HTR-8/SVneo (cell line): Measurements from ENCODE around the gene KIAA0232.
"Not testable (repeated sequence)": the region's sequence is repeated elsewhere in the genome, so short reads cannot be mapped to it uniquely, and the experiment has no call there.

Experiments
- DNase-seq: peaks from one replicate; pipeline ENCODE4 v3.0.0; 2011; ENCODE audit warnings: low spot score, mixed read lengths; ENCODE audit not compliant: insufficient read length
- FAIRE-seq: peaks from 2 replicates; lab custom pipeline; 2011; peaks lifted over from hg19 to GRCh38; lab: Jason Lieb, UNC

Gene KIAA0232

DNA sequence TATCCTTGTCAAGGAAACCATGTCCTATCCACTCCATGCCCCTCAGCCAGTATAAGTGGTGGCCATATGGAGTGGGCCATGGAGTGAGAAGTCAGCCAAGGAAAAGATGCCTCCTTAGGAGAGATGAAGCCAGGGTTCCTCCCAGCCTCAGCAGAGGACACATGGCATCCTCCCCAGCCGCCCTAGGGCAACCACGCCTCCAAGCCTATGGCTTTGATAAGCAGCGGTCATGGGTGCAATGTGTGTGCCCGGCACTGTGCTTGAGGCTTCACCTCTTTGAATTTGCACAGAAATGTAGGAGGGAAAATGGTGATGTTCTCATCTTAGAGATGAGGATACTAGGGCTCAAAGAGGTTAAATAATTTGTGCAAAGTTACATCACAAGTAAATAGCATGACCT lies 92.5 kb downstream of the KIAA0232 start:
- FAIRE-seq (no peak), DNase-seq (no peak)

DNA sequence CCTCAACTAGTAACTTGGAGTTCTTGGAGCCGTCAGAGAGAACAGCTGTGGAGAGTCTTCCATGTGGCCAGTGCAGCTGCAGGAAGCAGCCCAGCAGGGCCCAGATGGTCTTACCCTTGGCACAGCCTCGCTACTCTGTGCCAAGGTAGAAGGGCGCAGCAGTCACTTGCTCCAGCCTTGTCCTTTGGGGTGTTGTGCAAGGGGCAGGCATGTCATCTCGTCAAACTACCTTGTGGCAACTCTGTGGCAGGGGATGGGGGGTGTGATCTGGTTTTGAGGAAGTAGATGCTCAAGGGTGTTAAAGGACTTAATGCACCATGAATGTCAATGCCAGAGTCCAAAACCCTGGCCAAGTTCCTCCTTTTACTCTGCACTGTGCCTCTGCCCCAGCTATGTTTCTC lies 92.9 kb downstream of the KIAA0232 start:
- no peak for DNase-seq
- FAIRE-seq, result no peak

DNA sequence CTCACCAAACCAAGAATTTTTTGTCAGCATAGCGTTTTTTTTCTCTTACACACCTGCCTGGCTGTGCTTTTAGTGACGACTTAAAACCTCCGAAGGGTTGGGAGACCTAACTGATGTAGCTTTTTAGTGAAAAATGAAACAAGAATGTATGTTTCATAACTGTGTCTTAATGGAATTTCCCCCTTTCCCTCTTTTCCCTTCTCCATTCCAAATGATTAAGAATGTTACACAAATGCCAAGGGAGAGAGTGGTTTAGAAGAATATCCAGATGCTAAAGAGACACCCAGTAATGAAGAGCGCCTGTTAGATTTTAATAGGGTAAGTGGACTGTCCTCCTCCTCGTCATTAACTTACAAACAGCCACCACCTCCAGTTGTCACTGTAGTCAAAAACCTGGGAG lies 93.9 kb downstream of the KIAA0232 start:
- FAIRE-seq (no peak), DNase-seq (no peak)

DNA sequence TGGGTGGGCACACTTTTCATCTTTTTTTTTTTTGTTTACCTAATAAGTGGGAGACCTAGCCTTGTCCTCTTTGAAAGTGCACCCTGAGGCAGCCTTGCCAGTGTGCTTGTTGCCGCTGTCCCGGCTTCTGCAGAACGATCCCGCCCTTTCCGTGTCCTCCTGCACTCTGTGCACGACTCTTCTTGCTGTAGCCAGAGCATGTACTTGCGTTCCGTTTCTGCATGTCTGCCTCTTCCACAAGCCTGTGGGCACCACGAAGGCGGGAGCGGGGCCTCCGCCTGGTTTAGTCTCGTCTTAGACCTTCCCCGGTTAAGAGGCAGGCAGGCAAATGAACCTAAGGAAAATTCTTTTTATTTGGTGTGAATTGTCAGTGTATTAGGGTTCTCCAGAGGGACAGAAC lies 94.5 kb downstream of the KIAA0232 start:
- FAIRE-seq, result no peak
- no peak for DNase-seq

DNA sequence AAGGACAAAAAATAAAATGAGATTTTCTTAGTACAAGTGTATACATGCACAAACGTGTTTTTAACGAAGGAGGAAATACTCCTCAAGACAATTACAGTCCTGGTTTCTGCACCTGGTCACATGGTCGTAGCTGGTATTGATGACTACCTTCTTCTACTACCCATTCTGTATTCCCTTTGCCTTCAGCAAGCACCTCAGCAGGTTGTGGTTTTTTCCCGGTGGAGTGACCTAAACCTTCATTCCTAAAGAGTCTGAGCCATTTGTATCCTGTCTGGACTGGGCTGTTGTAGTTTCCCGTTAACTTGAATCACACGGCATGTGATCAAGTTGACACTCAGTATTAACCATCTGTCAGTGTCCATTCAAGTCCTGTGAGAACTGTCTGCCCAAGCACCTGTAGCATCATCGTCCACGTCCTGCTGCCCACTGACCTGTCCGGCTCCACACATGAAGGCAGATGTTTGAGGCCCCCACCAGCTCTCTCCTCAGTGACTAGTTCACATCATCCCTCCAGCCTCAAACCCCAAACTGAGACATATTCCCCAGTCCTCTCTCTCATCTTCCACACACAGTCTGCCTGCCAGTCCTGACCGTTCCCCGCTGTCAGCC lies 96.0 kb downstream of the KIAA0232 start:
- DNase-seq (no peak), FAIRE-seq (no peak)

DNA sequence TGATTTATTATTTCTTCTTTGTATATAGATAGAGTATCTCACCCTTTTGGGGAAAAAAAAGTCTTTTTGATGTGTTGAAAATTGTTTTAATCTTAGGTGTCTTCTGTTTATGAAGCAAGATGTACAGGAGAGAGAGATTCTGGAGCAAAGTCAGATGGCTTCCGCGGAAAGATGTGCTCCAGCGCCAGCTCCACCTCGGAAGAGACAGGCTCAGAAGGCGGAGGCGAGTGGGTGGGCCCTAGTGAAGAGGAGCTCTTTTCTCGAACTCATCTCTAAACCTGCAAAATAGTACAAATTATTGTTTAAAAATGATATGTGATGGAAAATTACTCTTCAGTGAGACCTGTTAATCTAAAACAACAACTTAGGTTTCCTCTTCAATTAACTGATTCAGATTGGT lies 98.2 kb downstream of the KIAA0232 start:
- no peak for DNase-seq
- FAIRE-seq, result no peak

DNA sequence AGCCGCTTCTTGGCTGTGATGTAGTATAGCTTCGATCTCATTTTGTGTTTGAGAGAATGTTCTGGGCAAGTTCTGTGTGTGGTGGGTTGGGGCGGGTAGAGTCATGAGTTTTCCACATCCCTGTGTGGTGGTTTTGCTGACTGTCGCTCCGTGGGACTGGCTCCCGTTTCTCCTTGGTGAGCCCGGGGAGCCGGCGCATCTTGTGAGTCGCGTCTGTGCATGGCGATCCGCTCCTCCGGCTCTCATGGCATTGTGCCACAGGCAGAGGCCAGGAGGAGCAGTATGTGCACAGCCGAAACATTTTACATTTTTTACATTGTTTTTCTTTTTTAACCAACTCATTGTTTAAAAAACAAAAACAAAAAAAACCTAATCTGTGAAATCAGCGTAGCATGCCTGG lies 99.4 kb downstream of the KIAA0232 start:
- FAIRE-seq (no peak), DNase-seq (no peak)

DNA sequence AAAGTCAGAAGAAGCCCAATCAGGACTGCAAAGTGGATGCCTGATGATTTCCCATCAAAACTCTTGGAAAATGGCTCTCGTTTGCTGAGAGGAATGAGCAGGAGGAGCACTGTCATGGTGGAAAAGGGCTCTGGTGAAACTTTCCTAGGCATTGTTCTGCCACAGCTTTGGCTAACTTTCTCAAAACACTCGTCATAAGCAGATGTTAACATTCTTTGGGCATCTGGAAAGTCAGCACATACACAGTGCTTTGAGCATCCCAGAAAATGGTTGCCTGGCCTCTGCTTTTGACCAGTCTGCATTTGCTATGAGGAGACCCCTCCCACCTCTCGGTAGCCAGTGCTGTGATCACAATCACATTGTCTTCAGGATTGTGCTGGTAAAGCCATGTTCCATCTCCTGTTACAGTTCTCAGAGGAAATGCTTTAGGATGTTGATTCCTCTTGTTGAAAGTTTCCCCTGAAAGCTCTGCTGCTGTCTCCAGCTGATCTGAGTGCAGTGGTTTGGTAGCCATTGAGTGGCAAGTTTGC lies 101.9 kb downstream of the KIAA0232 start:
- no peak for DNase-seq
- no peak for FAIRE-seq

DNA sequence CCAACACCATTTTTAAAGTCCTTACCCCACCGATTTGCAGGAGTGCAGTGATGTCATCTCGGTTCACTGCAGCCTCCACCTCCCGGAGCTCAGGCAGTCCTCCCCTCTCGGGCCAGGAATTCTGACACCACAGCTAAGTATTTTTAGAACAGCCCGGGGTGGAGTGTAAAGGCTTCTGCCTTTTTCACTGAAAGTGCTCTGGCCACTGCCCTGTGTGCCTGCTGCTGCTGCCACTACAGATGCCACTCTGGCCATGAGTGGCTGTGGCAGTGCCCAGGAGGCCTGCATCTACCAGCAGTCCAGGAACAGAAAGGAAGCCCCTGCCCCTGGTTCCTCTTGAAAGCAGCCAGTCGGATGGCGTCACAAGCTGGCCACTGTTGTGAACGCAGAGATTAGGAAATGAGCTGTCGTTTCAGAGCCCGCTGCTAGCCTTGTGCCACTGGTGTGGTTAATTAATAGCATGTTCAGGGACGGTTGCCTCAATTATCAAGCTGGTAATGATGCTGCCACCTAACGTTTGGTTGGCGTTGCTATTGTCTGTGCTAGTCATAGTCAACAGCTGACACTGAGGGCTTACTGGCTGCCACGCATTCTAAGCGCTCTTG lies 103.5 kb downstream of the KIAA0232 start:
- DNase-seq (no peak), FAIRE-seq (no peak)

DNA sequence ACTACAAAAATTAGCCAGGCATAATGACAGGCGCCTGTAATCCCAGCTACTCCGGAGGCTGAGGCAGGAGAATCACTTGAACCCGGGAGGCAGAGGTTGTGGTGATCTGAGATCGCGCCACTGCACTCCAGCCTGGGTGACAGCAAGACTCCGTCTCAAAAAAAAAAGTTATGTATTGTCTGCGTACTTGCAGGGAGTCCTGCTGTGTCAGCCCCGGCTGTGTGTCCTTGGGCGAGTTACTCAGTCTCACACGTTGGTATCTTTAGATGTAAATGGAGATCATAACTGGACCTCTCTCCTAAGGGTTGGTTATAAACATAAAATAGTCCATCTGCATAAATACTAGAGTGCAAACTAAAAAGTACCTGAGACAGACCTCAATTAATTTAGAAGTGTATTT lies 104.4 kb downstream of the KIAA0232 start:
- FAIRE-seq, result no peak
- no peak for DNase-seq

DNA sequence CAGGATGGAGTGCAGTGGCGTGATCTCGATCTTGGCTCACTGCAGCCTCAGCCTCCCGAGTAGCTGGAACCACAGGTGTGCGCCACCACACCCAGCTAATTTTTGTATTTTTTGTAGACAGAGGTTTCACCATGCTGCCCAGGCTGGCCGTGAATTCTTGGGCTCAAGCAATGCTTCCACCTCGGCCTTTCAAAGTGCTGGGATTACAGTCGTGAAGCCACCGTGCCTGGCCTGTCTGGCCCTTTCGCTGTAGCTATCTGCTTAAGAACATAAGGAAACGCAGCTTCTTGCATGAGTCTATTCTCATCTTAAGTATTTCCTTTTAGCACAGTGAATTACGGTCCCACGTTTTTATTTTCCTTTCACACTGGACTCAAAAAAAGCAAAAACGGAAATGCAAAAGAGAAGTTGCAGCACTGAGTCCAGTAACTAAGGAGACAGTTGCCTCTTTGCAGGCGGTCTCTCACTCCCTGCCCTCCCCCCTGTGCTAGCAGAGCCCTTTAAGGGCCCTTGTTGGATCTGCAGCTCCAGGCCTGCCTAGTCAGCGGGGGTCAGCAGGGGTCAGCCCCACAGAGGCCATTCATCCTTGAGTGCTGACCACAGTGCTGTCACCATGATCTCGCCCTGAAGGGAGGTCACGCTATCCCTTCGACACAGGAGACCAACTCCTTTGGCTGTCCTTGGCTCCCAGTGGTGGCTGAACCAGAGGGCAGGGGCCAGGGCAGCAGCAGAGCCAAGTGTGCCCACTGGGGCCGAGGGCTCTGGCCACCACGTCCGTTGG lies 105.3 kb downstream of the KIAA0232 start:
- FAIRE-seq, result no peak
- no peak for DNase-seq

DNA sequence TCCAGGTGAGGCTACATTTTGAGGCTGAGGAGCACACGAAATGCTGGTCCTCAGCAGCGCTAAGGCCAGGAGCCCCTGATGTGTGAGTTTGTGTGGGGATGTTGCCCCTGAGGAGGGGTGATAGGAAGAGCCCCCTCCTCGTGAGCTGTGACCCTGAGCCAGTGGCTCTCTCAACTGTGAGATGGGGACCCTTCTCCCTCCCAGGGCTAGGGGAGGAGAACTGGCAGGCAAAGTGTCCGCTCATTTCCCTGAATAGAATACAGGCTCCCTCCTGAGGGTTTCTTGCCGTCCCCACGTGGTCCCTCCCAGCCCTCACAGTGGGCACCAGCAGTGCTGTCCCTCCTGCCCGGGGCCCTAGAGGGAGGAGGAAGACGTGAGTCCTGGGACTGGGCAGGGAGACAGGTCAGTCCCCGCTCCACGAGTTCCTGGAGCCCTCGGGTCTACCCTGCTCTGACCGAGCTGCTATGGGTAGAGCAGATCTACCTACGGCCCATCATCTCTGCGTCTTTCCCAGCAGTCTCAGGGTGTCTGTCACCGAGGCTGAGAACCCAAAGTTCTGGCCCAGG lies 106.1 kb downstream of the KIAA0232 start:
- DNase-seq, result no peak
- FAIRE-seq, result no peak

DNA sequence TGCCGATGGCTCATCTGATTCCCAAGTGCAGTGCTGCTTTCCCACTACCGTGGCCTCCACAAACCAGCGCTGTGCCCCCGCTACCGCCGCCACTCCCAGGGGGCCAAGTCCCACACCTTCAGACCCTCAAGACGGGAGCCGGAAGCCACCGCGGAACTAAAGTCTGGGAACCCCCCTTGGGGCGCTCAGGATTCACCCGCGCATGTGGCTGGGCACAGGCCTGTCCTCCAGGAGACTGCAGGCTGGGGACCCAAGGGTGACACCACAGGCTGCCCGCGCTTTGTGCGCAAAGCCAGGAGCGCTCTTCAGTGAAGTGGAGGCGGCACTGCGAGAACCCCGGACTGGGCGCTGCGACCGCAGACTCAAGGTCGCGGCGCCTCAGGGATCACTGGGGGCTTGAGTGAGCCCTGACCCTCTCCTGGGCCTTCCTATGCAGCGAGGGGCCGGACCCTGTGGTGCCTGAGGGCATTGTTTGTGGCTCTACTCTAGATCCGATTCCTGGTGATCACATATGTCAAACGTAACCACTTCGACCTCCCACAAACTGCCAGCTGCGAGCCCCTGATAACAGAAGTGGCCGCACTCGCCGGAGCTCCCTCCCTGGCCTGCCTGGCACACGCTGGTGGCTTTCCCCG lies 106.7 kb downstream of the KIAA0232 start:
- FAIRE-seq (no peak), DNase-seq (no peak)

DNA sequence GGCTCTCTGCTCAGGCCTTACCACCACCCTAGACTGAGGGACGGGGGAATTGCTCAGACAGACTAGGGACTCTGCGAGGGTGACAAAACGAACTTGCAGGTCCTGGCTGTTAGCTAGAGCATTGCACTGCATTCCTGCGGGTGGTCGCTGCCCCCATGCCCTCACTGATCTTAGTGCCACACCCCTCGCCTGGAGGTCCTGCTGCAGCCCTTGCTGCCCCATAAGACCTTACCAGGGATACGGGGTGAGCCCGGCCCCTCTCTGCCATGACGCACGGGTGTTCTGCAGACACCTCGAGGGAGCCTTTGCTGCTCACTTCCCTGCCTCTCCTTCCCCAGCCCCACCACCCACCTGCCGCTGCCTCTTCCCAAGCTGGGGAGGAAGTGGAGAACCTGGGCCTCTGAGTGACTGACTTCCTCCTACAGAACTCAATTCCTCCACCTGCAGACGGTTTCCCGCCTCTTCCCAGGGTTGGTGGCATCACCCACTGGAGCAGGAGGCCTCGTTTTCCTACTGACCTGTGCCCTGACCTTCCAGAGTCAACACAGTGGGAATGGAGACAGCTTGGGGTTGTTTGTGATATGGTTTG lies 107.3 kb downstream of the KIAA0232 start:
- DNase-seq (no peak), FAIRE-seq (no peak)

DNA sequence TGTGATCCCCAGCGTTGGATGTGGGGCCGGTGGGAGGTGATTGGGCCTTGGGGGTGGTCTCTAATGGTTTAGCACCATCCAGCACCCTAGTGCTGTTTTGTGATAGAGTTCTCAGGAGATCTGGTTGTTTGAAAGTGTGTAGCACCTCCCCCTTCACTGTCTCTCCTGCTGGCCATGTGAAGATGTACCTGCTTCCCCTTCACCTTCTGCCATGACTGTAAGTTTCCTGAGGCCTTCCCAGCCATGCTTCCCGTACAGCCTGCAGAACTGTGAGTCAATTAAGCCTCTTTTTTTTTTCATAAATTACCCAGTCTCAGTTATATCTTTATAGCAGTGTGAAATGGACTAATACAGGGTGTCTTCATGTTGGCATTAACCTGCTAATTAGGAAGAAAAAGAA lies 107.8 kb downstream of the KIAA0232 start:
- FAIRE-seq (no peak), DNase-seq (no peak)

DNA sequence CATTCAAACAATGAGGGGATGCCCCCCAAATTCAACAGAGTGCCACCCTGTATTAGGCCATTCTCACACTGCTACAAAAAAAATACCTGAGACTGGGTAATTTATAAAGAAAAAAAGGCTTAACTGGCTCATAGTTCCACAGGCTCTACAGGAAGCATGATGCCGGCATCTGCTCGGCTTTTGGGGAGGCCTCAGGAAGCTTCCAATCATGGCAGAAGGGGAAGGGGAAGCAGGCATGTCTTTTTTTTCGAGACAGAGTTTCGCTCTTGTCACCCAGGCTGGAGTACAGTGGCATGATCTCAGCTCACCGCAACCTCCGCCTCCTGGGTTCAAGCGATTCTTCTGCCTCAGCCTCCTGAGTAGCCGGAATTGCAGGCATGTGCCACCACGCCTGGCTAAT lies 108.4 kb downstream of the KIAA0232 start:
- not testable (repeated sequence) for DNase-seq, FAIRE-seq

DNA sequence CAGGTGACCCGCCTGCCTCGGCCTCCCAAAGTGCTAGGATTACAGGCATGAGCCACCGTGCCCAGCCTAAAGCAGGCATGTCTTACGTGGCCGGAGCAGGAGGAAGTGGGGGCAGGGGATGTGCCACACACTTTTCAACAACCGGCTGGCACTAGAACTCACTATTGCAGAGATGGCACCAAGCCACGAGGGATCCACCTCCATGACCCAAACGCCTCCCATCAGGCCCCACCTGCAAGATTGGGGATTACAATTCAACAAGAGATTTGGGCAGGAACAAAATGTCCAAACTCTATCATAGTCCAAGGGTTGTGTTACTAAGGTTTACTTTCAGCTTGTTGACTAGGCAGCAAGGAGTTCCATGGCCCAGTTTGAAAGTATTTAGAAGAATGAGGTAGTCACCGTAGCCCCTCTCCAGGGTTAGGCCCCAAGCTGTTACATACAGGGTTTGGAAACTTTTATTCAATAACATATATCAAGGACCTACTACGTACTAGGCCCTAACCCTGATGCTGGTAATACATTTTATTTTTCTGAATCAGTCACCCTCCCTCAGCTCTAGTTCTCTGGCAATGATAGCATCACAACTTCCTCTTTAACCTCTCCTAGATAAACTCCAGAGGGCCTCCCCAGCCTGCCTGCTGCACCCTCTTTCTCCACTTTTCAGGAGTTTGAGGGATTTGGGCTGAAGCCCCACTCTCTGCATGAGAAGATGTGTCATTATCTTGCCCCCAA lies 109.1 kb downstream of the KIAA0232 start:
- no peak for FAIRE-seq
- DNase-seq, result no peak

DNA sequence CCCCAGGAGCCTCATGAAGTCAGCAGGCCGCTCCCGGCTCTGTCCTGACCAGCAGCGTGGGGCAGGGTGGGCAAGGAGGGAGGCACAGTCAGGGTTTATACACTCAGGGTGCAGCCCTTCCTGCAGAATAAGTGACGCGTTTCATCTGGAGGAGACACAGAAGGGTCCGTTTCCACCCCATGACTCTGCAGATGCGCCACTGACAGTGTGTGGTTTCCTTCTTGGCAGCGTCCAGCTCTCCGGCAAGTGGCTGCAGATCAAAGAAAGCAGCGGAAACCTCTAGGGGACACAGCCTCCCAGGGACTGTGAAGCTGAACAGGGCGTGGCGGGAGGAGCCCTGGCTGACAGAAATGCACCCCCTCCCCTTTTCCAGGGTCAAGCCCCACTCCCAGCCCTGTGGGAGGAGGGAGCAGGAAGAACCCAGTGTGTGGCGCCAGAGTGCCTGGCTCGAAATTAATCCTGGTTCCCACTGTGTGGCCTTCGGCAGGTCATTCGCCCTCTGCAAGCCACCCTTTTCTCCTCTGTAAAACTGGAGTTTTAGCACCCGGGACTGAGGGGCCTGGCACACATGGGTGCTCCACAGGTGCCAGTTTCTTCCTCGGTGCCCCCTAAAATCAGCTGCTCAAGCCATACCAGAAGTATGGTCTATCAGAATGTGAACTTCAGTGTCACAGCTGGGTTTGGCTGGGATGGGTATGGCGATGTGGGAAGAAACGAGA lies 109.8 kb downstream of the KIAA0232 start:
- FAIRE-seq (no peak), DNase-seq (no peak)

DNA sequence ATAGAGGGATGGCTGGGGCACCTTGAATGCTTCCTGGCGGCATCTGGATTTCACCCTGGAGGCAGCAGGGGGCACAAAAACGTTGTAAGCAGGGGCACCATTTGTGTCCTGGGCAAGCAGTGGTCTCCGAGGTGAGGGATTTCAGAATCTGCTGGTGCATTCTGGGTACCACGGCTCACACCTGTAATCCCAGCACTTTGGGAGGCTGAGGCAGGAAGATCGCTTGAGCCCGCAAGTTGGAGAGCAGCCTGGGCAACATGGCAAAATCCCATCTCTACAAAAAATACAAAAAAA lies 110.3 kb downstream of the KIAA0232 start:
- FAIRE-seq, result no peak
- DNase-seq, result no peak
